Keratinocyte (primary cell): ENCODE data around the gene DPH2. TPM values are rescaled to one million over a fixed set of nuclear protein-coding genes. Genes with fewer than 3 reads are reported as not detected.

ENCODE experiments used
- DNase-seq: peaks from one replicate; pipeline ENCODE4 v3.0.0-alpha.2; 2011; ENCODE audit warnings: low read depth, missing footprints, low spot score
- FAIRE-seq: peaks from 2 replicates; lab custom pipeline; 2011; peaks lifted over from hg19 to GRCh38; lab: Jason Lieb, UNC
- H2AFZ ChIP-seq: 2 replicates; pipeline ENCODE4 v1.6.0; 2012; ENCODE audit warnings: low read length, control low read depth, inconsistent platforms; ENCODE audit not compliant: control insufficient read depth
- H3K27ac ChIP-seq: 2 replicates; pipeline ENCODE4 v1.5.1; 2011; ENCODE audit warnings: low read length; ENCODE audit not compliant: control insufficient read depth, insufficient read depth
- H3K27me3 ChIP-seq: 3 replicates; pipeline ENCODE4 v1.6.0; 2011; ENCODE audit warnings: low read length; ENCODE audit not compliant: control insufficient read depth, insufficient read depth; ENCODE audit errors: extremely low read depth
- H3K36me3 ChIP-seq, 2 experiments: 2 replicates in 1 of 2; 3 replicates in 1 of 2; pipeline ENCODE4 v1.5.1; 2011; ENCODE audit warnings: low read length in 2 of 2, mild to moderate bottlenecking in 1 of 2; ENCODE audit not compliant: control insufficient read depth in 2 of 2, insufficient read depth in 2 of 2; ENCODE audit errors: extremely low read depth in 1 of 2
- H3K4me1 ChIP-seq: 3 replicates; pipeline ENCODE4 v1.5.1; 2011; ENCODE audit warnings: low read length; ENCODE audit not compliant: control insufficient read depth, insufficient read depth; ENCODE audit errors: extremely low read depth
- H3K4me2 ChIP-seq: 3 replicates; pipeline ENCODE4 v1.6.0; 2011; ENCODE audit warnings: low read depth, low read length; ENCODE audit not compliant: control insufficient read depth, insufficient read depth; ENCODE audit errors: extremely low read depth
- H3K4me3 ChIP-seq, 3 experiments: fragments of 200-600 bp in 1 of 3; sonication (generic) in 1 of 3; 2 replicates in 2 of 3; 3 replicates in 1 of 3; pipeline ENCODE4 v1.5.1; 2011 to 2016; ENCODE audit warnings: low read length in 3 of 3, mild to moderate bottlenecking in 3 of 3, control low read depth in 2 of 3, inconsistent platforms in 1 of 3, low read depth in 1 of 3, mixed read lengths in 1 of 3, mixed run types in 1 of 3, moderate library complexity in 1 of 3; ENCODE audit not compliant: control insufficient read depth in 2 of 3, insufficient read depth in 2 of 3; ENCODE audit errors: extremely low read depth in 1 of 3
- H3K79me2 ChIP-seq: 2 replicates; pipeline ENCODE4 v1.6.0; 2012; ENCODE audit warnings: low read length; ENCODE audit not compliant: control insufficient read depth, insufficient read depth
- H3K9ac ChIP-seq: 3 replicates; pipeline ENCODE4 v1.6.0; 2011; ENCODE audit warnings: low read length; ENCODE audit not compliant: control insufficient read depth, insufficient read depth; ENCODE audit errors: extremely low read depth
- H3K9me1 ChIP-seq: 3 replicates; pipeline ENCODE4 v1.6.0; 2011; ENCODE audit warnings: low read length; ENCODE audit not compliant: control insufficient read depth, insufficient read depth; ENCODE audit errors: extremely low read depth
- H3K9me3 ChIP-seq: 2 replicates; pipeline ENCODE4 v1.5.1; 2012; ENCODE audit warnings: low read depth, low read length; ENCODE audit not compliant: control insufficient read depth
- H4K20me1 ChIP-seq: 3 replicates; pipeline ENCODE4 v1.6.0; 2011; ENCODE audit warnings: low read length; ENCODE audit not compliant: control insufficient read depth, insufficient read depth; ENCODE audit errors: extremely low read depth
- EZH2 ChIP-seq: IDR thresholded peaks from one replicate; pipeline ENCODE4 v1.6.1; 2012; ENCODE audit warnings: inconsistent platforms, mild to moderate bottlenecking, low read length, moderate library complexity
- dilution Hi-C: fragments of 300-500 bp; cut with MboI; formaldehyde crosslinking; loops from one replicate; pipeline ENCODE4 v1.7.0; 2020; ENCODE audit warnings: low sequenced_read_pairs; ENCODE audit not compliant: extremely low pct_ligation_motif_present
- polyA plus RNA-seq, 5 experiments: library from polyadenylated mRNA; depleted of rRNA in 3 of 5; stranded (reverse) in 3 of 5; stranded (forward) in 1 of 5; unstranded in 1 of 5; fragments of >200 nt; gene quantifications; 1 replicate in 1 of 5; 2 replicates in 3 of 5; 3 replicates in 1 of 5; pipeline versions ENCODE4 v1.2.1 to v1.2.3, GENCODE V29; 2011 to 2012; ENCODE audit warnings: missing spikeins in 2 of 5, low read depth in 1 of 5, low replicate concordance in 1 of 5
- TF ChIP-seq, protein P1 (sequence below), 3 experiments: IDR thresholded peaks in 1 of 3; conservative IDR thresholded peaks in 1 of 3; optimal IDR thresholded peaks in 1 of 3; 2 replicates in 2 of 3; 3 replicates in 1 of 3; pipeline versions ENCODE3 to v1.5.1; 2011; ENCODE audit warnings: low read length in 3 of 3, mild to moderate bottlenecking in 3 of 3, moderate library complexity in 2 of 3, control low read depth in 1 of 3, inconsistent platforms in 1 of 3; ENCODE audit not compliant: insufficient read depth in 2 of 3; ENCODE audit errors: extremely low read depth in 1 of 3

Gene DPH2
- polyA plus RNA-seq, 1 donor (not counting 4 experiments of a cell fraction or from before 2014, with no cell fraction given): 30.3 TPM

DNA sequence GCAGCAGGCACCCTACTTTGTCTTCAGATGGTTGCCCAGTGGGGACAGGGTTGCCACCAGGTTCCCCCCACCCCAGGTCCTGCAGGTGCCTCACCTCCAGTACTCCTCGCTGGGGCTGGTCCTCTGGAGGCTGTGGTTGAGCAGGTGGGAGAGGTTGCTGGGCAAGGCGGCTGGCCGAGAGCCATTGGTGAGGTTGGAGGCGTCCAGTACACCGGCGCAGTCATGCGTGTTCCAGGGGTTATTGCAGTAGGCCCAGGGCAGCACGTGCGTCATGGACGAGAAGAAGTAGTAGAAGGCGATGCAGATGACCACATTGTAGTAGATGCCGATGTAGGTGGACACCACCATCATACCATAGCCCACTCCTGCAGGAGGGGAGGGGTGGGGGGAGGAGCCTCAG, 38.4 kb downstream of the DPH2 start:
- no peak overlapping the region for H3K27ac ChIP-seq
- H3K9ac ChIP-seq: no peak overlapping the region
- no peak for TF ChIP-seq EZH2
- H4K20me1 ChIP-seq: no peaks in the 10 kb centered on the region
- H3K9me3 ChIP-seq: no peaks in the 10 kb centered on the region
- no peak for DNase-seq
- peaks cover 0 to 7% of the 10 kb centered on the region in 2 experiments for H3K36me3 ChIP-seq
- no peak overlapping the region for H3K4me3 ChIP-seq
- no peak for FAIRE-seq
- H3K9me1 ChIP-seq: no peaks in the 10 kb centered on the region
- H3K79me2 ChIP-seq: no peaks in the 10 kb centered on the region
- dilution Hi-C loops: no loop called here
- H3K4me2 ChIP-seq: no peak overlapping the region
- no peak overlapping the region for H2AFZ ChIP-seq
- no peaks in the 10 kb centered on the region for H3K4me1 ChIP-seq
- no peaks in the 10 kb centered on the region for H3K27me3 ChIP-seq

DNA sequence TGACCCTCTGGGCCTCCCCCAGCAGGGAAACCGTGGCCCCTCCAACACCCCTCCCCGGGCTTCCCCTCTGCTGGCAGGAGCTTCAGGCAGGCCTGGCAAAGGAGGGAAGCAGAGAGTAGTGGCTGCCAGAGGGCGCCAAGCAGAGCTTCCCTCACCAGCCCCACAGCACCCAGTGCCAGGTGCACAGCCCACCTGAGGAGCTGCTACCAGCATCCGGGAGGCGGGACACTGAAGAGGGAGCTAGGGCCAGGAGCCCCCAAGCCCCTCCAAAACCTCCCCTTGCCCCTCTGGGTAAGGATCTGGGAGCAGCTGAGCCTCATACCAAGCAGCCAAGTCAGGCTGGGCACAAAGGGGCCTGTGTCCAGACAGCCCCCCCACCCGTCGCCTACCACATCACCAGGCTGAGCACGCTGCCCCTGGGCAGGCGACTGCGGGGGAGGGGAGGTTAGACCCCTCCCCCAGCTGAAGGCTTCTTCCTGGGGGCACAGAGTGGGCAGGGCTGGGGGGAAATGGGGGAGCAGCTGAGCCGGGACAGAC, 41.2 kb downstream of the DPH2 start:
- Histone ChIP-seq H4K20me1 (peaks cover 3% of the 10 kb centered on the region), H3K9me3 (no peaks in the 10 kb centered on the region), H2AFZ (no peak overlapping the region), H3K36me3 (peaks cover 0 to 7% of the 10 kb centered on the region in 2 experiments), H3K9ac (no peak overlapping the region), H3K4me2 (no peak overlapping the region), H3K4me3 (no peak overlapping the region), H3K27ac (no peak overlapping the region), H3K9me1 (no peaks in the 10 kb centered on the region), H3K27me3 (no peaks in the 10 kb centered on the region), H3K79me2 (no peaks in the 10 kb centered on the region), H3K4me1 (no peaks in the 10 kb centered on the region)
- dilution Hi-C loops: no loop called here
- DNase-seq (no peak), FAIRE-seq (no peak)
- TF ChIP-seq, protein P1, sequence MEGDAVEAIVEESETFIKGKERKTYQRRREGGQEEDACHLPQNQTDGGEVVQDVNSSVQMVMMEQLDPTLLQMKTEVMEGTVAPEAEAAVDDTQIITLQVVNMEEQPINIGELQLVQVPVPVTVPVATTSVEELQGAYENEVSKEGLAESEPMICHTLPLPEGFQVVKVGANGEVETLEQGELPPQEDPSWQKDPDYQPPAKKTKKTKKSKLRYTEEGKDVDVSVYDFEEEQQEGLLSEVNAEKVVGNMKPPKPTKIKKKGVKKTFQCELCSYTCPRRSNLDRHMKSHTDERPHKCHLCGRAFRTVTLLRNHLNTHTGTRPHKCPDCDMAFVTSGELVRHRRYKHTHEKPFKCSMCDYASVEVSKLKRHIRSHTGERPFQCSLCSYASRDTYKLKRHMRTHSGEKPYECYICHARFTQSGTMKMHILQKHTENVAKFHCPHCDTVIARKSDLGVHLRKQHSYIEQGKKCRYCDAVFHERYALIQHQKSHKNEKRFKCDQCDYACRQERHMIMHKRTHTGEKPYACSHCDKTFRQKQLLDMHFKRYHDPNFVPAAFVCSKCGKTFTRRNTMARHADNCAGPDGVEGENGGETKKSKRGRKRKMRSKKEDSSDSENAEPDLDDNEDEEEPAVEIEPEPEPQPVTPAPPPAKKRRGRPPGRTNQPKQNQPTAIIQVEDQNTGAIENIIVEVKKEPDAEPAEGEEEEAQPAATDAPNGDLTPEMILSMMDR (optimal IDR thresholded peaks at IDR 0.05 in 1 of 3, IDR thresholded peaks at IDR 0.05 in 1 of 3, conservative IDR thresholded peaks at IDR 0.05 in 1 of 3; ENCODE audit: extremely low read depth in 1 of 3, insufficient read depth in 2 of 3, low read length in 3 of 3): peak in 1 of 3 experiments; percentile 28
- no peak for TF ChIP-seq EZH2

DNA sequence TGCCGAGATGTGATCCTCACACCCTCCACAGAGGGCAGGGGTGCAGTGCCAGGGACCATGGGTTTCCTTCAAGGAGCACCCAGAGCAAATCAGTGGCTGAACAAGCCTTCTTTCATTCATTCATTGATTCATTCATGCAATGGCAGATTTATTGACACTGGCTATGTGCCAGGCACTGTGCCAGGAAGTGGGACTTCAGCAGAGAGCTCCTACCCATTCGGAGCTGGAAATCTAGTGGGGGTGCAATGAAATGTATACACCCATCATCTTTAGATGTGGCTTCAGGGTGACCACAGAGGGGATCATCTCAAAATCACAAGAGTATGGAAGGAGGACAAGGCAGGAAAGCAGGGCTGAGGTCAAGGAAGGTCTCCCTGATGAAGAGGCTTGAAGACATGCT, 42.6 kb downstream of the DPH2 start:
- H3K79me2 ChIP-seq: no peaks in the 10 kb centered on the region
- no peaks in the 10 kb centered on the region for H3K27me3 ChIP-seq
- H3K4me3 ChIP-seq: no peak overlapping the region
- H3K9ac ChIP-seq: no peak overlapping the region
- H2AFZ ChIP-seq: no peak overlapping the region
- no peaks in the 10 kb centered on the region for H3K9me3 ChIP-seq
- dilution Hi-C loops: no loop called here
- TF ChIP-seq EZH2: no peak
- H3K27ac ChIP-seq: no peak overlapping the region
- H4K20me1 ChIP-seq: peaks cover 3% of the 10 kb centered on the region
- no peaks in the 10 kb centered on the region for H3K4me1 ChIP-seq
- H3K9me1 ChIP-seq: no peaks in the 10 kb centered on the region
- H3K36me3 ChIP-seq: peaks cover 0 to 2% of the 10 kb centered on the region in 2 experiments
- FAIRE-seq: no peak
- no peak for DNase-seq
- H3K4me2 ChIP-seq: no peak overlapping the region
